Stomach (tissue), 4 donors: ENCODE data around the gene PPP2R3A.

ENCODE experiments used
- EP300 ChIP-seq: sonication (generic); formaldehyde crosslinking; IDR thresholded peaks from one replicate; pipeline ENCODE4 v1.6.1; 2017; ENCODE audit warnings: antibody characterized with exemption
- POLR2A ChIP-seq, 4 donors: fragments of 450-650 bp; IDR thresholded peaks; one replicate each; pipeline ENCODE4 v1.6.1; 2016; ENCODE audit warnings: antibody characterized with exemption in 4 of 4, control low read depth in 2 of 4, mild to moderate bottlenecking in 1 of 4, moderate library complexity in 1 of 4
- POLR2AphosphoS5 ChIP-seq, 3 donors: sonication (generic); formaldehyde crosslinking; IDR thresholded peaks; one replicate each; pipeline ENCODE4 v1.6.1; 2016; ENCODE audit warnings: antibody characterized with exemption in 3 of 3

DNA sequence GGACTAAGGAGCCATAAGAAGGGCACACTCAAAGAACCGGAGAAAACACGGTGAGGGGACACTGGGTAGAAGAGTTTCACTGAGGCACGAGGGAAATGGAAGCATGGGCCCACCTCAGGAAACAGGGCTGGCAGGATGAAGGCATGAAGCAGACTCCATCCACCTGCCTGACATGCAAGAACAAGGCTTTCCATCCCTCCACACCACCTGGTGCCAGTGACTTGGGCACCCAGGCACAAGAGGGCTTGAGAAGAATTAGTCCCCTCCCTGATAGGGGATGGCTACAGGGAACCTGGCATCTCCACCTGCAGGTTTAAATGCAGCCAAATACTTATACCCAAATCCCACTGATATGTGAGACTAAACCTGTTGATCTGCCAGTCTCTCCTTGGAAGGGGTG, 38.9 kb upstream of the PPP2R3A start:
- TF ChIP-seq POLR2A (IDR thresholded peaks at IDR 0.05) = no peak
- no peak for TF ChIP-seq EP300
- no peak for TF ChIP-seq POLR2AphosphoS5 (IDR thresholded peaks at IDR 0.05)
